Measurements from ENCODE around the gene ITGAD.

The ITGAD gene

DNA sequence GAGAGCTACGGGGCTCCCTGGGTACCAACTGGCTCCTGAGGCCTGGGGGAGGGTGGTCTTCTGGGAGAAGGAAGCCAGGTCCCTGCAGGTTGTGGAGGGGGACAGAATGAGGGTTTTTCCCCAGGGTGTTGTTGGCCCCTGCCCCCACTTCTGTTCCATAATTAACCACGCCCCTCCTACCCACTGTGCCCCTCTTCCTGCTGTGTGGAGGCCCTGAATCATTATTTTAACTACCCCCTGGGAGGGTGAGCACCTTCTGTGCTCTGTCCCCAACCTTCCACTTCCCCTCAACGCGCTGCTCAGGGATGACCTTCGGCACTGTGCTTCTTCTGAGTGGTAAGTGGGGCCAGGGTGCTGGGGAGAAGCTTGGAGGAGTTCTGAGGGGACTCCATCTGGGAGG lies at the start of gene ITGAD:
Gene ITGAD, plus strand, starts transcription at position 280 of the 400 bp plus-strand sequence. Its CDS starts 26 bp downstream, at position 306.
- no peak for DNase-seq

- DNase-seq, result peak in 1 of 2 donors; percentile 30
Measured at GRCh38 chr16:31344712-31345111, 48.4 kb upstream of the ITGAD start.

DNA sequence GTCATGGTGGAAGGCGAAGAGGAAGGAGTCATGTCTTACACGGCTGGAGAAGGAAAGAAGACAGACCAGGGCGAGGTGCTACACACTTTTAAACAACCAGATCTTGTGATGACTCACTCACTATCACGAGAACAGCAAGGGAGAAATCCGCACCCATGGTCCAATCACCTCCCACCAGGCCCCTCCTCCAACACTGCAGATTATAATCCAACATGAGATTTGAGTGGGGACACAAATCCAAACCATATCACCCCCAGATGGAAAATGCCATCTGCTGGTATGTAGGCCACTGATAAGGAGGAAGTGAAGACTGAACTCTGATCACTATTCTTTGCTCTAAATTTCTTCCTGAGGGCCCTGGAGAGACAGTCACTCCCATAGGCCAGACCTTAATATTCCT lies 45.7 kb upstream of the ITGAD start:
- DNase-seq, result no peak

DNA sequence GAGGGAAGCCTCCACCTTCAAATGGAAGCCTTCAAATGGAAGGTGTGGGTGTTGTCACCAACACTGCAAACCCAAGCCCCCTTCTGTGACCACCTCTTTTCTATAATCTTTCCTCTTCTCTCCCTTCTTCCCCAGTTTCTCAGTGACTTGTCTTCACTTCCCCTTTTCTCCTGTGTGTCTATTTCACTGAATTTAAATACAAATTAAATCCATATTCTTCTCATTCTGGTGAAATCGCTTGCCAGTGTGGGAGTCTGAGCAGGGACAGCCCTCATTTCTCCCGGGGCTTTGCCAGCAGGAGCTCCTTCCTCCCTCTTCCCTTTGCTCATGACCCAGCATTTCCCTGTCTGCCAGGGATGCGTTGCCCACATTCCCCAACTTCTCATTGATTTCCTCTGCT lies 44.6 kb upstream of the ITGAD start:
- no peak for DNase-seq

- DNase-seq, result peak in 1 of 2 donors; percentile 78
Measured at GRCh38 chr16:31350275-31351005, 42.7 kb upstream of the ITGAD start.

DNA sequence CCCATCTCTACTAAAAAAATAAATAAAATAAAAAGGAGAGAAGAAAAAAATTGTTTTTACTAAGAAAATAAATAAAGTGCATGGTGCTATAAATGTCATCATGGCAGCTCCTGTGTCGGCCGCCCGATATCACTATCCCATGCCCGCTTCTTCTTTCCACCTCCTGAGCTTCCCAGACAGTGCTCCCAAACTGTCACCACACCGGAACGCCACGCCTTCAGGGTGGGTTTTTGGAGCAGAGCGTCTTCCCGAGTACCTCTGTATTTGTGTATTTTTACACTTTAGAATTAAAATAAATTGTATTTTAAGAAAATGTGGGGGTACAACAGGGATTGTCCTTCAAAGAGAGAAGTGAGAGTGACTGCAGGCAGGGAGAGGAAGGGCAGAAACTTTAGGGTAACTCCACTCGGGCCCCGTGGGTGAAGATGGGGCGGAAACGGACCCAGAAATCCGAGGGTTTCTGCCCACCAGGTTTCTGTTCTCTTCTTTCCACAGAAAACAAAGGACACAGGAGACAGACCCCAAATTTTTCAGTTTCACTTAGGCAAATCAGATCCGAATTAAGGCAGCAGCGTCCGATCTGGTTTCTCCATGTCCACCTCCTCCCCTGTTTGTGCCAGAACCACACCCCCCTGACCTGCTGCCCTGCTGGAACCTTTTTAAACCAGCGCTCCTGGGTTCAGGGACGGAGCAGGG lies 41.7 kb upstream of the ITGAD start:
- DNase-seq, result peak in 1 of 2 donors; percentile 46

- DNase-seq, result peak; percentile 29 to 83
Measured at GRCh38 chr16:31351942-31352325, 41.2 kb upstream of the ITGAD start.

DNA sequence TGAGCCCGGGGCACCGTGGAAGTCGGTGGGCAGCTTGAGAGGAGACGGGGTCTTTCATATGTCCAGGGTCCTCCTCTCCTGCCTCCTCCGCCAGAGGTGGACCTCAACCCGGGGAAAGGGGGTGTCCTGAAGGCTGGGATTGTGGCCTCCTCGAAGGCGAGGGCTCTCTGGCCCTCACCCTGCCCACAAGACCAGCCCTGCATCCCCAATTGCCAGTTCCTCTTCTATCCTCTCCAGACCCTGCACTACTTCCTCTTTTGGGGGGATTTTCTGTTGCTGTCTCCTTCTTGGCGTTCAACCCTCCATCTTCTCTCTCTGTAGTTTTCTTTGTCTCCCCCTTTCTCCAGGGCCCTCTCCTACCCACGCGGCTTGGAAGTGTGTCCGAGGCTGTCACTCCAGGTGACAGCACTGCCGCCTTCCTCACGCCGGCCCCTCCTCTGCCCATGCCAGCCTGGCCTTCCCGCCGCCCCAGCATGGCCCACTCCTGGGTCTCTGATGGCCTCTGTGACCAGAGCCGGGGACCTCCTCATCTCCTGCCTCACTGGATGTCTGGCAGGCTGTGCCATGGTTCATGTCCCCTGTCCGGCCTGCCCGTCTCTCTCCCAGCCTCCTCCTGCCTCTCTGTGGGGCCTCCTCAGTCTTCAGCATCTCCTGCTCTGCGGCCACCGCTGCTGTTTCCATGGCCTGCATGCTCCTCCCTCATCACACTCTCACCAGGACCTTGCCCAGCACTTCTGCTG lies 40.6 kb upstream of the ITGAD start:
- DNase-seq, result peak in 1 of 2 donors; percentile 68

- peak; percentile 53 to 87 for DNase-seq
Measured at GRCh38 chr16:31354394-31355291, 38.5 kb upstream of the ITGAD start, which contains the start of gene ITGAX. ITGAX (plus strand) TSS chr16:31355176; CDS start chr16:31355255, 79 bp downstream.

GRCh38 chr16:31355431-31356100 lies 37.6 kb upstream of the ITGAD start:
- no peak for DNase-seq

GRCh38 chr16:31356566-31357323 lies 36.4 kb upstream of the ITGAD start:
- no peak for DNase-seq

DNA sequence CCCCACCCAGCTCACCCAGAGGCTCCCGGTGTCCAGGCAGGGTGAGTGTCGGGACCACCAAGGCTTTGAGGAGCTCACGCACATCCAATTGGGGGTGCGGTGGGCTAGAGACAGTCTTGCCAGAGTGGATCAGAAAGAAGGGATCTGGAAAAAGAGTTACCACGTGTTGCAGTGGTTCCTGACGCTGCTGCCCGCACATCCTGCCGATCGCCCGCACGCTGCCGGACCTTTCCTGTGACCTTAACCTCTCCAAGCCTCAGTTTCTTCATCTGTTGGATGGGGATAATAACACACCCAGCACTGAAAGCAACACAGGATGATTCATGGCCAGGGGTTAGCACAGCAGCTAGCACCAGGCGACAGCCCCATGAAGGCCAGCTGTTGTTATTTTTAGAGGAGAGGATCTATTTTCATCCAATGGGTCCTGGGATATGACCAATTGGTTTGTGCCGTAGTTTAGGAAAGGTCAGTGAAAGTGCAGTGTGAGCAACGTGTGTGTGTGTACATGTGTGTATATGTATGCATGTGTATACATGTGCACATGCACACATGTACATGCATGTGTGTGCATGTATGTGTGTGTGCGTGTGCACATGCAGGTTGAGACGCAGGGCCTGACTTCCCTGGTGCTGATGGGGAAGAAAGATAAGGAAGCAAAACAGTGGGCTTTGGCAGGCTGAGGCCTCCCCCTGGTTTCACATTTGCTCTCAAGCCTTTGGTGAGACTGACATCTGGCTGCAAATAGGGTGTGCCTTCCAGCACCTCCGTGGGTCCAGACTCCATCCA lies 35.6 kb upstream of the ITGAD start:
- DNase-seq, result peak in 1 of 2 donors; percentile 32

- no peak for DNase-seq
Measured at GRCh38 chr16:31360251-31360650, 32.9 kb upstream of the ITGAD start.

- no peak for DNase-seq
Measured at GRCh38 chr16:31361201-31362110, 31.7 kb upstream of the ITGAD start.

DNA sequence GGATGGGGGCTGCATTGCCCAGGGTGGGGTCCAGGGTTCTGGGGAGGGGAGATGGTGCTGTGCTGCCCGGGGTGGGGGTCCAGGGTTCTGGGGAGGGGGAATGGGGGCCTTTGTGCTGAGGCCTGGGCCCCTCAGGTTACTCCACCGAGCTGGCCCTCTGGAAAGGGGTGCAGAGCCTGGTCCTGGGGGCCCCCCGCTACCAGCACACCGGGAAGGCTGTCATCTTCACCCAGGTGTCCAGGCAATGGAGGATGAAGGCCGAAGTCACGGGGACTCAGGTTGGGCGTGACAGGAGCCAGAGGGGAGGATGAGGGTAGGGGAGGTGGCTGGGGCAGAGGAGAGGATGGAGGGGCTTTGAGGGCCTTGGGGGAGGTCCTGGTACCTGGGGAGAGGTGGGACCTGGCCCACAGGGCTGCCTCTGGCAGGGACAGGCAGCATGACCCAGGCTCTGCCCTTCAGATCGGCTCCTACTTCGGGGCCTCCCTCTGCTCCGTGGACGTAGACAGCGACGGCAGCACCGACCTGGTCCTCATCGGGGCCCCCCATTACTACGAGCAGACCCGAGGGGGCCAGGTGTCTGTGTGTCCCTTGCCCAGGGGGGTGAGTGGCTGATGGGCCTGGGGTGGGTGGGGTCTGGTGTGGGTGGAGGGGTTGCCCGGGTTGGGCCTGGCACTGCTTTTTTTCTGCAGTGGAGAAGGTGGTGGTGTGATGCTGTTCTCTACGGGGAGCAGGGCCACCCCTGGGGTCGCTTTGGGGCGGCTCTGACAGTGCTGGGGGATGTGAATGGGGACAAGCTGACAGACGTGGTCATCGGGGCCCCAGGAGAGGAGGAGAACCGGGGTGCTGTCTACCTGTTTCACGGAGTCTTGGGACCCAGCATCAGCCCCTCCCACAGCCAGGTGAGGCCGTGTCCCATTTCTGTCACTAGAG lies 30.4 kb upstream of the ITGAD start:
- no peak for DNase-seq

- DNase-seq, result no peak
Measured at GRCh38 chr16:31363721-31364120, 29.4 kb upstream of the ITGAD start.

DNA sequence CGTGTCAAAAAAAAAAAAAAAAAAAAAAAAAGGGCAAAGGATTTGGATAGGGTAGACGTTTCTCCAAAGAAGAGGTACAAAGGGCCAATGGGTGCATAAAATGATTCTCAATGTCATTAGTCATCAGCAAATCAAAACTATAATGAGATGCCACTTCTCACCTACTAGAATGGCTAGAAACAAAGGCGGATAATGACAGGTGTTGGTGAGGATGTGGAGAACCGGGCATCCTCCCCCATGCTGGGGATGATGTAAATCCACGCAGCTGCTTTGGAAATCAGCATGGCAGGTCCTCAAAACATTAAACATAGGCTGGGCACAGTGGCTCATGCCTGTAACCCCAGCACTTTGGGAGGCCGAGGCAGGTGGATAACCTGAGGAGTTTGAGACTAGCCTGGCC lies 28.7 kb upstream of the ITGAD start:
- no peak for DNase-seq
